CD4-positive, alpha-beta T cell treated with Interleukin-12 subunit alpha and Interleukin-12 subunit beta, for 1 hour (primary cell): Measurements from ENCODE around the gene CAMTA1.
"Not testable (repeated sequence)": the region's sequence is repeated elsewhere in the genome, so short reads cannot be mapped to it uniquely, and the experiment has no call there.

Experiments
- DNase-seq: peaks from one replicate; pipeline ENCODE4 v3.0.0-alpha.2; 2020

CAMTA1 gene

GRCh38 chr1:6912518-6912917 lies 127.3 kb downstream of the CAMTA1 start:
- DNase-seq, result no peak

- no peak for DNase-seq
Observed at GRCh38 chr1:6913086-6913485, 127.8 kb downstream of the CAMTA1 start.

DNA sequence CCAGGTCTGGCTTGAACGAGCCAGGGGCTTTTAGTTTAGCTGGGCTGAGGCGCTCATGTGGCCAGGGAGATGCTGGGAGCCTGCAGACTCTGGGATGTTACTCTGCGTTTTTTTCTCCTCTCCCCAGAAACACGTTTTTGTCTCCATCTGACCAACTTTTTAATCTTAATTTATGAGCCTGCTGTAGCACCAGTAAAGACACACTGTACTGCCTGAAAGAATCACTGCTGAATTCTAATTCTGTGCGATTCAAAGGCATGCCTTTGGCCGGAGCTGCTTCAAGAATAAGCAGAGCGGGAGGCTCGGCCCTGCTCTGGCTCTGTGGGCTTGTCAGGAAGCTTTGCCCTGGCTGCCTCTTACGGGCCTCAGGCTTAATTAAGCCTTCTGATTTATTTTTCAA lies 129.5 kb downstream of the CAMTA1 start:
- DNase-seq, result no peak

- DNase-seq, result no peak
Observed at GRCh38 chr1:6915999-6916565, 130.8 kb downstream of the CAMTA1 start.

DNA sequence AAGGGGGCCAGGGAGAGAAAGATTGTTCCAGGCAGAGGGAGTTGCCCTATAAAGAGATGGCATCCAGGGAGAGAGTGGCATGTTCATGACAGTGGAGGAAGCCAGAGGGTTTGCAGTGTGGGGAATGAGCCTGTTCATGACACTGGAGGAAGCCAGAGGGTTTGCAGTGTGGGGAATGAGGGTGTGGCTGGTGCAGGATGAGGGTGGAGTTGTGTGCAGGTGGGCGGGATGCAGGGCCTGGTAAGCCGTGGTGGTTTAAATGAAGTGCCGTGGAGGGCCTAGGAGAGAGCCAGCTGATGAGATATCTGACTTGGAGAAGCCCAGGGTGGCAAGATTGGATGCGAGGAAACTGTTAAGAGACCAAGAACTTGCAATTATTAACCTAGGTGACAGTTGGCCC lies 131.8 kb downstream of the CAMTA1 start:
- no peak for DNase-seq

- no peak for DNase-seq
Observed at GRCh38 chr1:6918186-6918924, 133.1 kb downstream of the CAMTA1 start.

DNA sequence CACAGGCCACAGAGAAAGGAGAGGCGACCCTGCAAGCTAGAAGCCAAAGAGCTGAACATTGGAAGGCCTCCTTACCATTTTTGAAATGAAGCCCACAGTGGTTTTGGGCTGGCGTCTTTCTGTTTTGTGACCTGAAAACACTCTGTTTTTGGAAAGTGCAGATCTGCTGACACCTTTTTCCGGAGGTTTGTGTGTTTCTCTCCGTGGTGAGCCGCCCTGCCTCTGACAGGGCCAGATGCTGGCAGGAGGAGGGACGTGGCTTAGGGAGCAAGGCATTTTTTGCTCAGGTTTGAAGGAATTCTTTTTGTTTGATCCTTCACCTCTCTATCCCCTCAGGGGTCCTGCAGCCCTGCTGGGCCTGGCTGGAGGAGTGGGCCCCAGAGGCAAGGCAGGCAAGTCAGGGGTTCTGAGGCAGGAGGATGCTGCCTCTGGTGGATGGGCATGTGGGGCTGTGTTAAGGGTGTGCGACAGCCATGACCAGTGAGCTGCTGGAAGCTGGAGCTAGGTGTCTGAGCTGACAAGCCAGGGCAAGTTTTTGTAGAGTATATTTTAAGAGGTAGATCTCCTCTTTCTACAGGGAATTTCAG lies 133.8 kb downstream of the CAMTA1 start:
- no peak for DNase-seq

GRCh38 chr1:6921506-6921905 lies 136.3 kb downstream of the CAMTA1 start:
- not testable (repeated sequence) for DNase-seq

GRCh38 chr1:6922096-6922931 lies 137.1 kb downstream of the CAMTA1 start:
- no peak for DNase-seq

- no peak for DNase-seq
Observed at GRCh38 chr1:6923012-6923411, 137.8 kb downstream of the CAMTA1 start.

DNA sequence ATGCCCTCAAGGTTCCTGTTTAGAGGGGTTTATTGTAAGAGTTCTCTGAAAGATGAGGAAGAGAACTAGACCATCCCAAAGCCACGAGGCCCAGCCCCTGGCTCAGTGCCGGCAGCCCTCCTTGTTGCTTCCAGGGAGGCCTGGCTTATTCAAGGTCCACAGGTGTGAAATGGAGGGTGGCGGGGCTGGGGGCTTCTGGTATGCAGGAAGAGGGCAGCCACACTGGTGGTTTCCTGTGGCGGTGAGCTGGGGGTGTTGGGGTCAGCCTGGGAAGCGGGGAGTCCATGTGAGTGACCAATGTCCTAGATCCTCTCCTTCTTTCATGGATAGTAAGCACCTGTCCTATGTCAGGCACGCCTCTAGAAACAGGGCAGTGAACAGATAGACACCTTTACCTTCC lies 138.2 kb downstream of the CAMTA1 start:
- DNase-seq, result no peak

GRCh38 chr1:6923955-6924881 lies 139.0 kb downstream of the CAMTA1 start:
- DNase-seq, result no peak

GRCh38 chr1:6924891-6925290 lies 139.6 kb downstream of the CAMTA1 start:
- DNase-seq, result no peak

- DNase-seq, result no peak
Observed at GRCh38 chr1:6927626-6928025, 142.4 kb downstream of the CAMTA1 start.

GRCh38 chr1:6928106-6928885 lies 143.0 kb downstream of the CAMTA1 start:
- DNase-seq, result no peak

- no peak for DNase-seq
Observed at GRCh38 chr1:6930732-6931300, 145.6 kb downstream of the CAMTA1 start.

DNA sequence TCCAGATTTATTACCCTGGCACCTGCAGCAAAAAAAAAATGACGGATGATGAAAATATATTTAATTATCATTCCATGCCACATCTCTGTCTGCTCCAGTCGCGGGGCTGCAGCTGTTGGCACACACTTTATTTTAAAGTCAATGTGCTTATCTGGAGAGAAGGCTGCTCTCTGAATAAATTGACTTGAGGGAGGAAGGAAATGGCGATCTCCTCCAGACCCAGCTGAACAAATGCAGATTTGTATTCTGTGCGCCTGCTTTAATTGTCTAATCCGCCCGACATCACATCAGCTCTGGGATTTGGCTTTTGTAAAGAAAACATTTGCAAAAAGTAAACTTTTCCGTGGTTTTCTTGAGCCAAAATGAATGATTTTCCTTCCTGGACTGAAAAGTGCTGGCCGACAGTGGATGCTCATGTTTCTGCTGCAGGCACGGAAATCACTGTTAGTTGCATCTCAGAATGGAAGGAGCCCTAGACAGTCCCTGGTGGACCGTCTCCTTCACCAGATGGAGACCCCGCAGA lies 150.2 kb downstream of the CAMTA1 start:
- no peak for DNase-seq

- DNase-seq, result no peak
Observed at GRCh38 chr1:6935911-6936690, 150.8 kb downstream of the CAMTA1 start.

GRCh38 chr1:6937048-6937447 lies 151.8 kb downstream of the CAMTA1 start:
- DNase-seq, result no peak

DNA sequence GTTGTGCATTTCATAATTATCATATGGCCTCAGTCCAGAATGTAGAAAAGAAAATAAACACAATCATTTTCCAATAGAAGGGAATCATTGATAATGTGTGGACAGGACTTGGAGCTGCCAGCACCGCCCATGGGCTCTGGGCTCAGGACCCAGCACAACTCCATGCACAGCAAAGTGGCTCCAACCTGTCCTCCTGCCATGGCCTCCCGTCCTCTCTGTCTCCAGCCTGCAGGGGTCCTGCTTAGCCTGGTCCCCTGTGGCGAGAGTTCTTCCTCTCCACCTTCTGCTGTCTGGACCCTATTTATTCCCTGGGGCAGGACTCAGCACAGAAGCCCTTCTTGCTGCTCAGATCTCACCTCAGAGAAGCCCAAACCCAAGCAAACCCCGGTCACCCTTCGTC lies 154.1 kb downstream of the CAMTA1 start:
- no peak for DNase-seq
